Nephron progenitor cell (in vitro differentiated cells): ENCODE data around the gene CNTN1.

Source experiments
- DNase-seq: peaks from one replicate; pipeline ENCODE4 v3.0.0; 2021
- H3K27ac Mint-ChIP-seq: 2 replicates; pipeline ENCODE4 v1.8.0; 2021; ENCODE audit warnings: mild to moderate bottlenecking, moderate library complexity, mixed read lengths
- H3K27me3 Mint-ChIP-seq: 2 replicates; pipeline ENCODE4 v1.8.0; 2021; ENCODE audit warnings: mild to moderate bottlenecking, low read depth, mixed read lengths; ENCODE audit not compliant: poor library complexity
- H3K36me3 Mint-ChIP-seq: 2 replicates; pipeline ENCODE4 v1.8.0; 2021; ENCODE audit warnings: low read depth, mixed read lengths
- H3K4me1 Mint-ChIP-seq: 2 replicates; pipeline ENCODE4 v1.8.0; 2021; ENCODE audit warnings: mixed read lengths
- H3K4me3 Mint-ChIP-seq: 2 replicates; pipeline ENCODE4 v1.8.0; 2021; ENCODE audit warnings: mild to moderate bottlenecking, moderate library complexity, mixed read lengths
- H3K9me3 Mint-ChIP-seq: 2 replicates; pipeline ENCODE4 v1.8.0; 2021; ENCODE audit warnings: mild to moderate bottlenecking, moderate library complexity, mixed read lengths
- TF ChIP-seq, protein P1 (sequence below): fragments of 200-600 bp; sonication (generic); IDR thresholded peaks from 2 replicates; pipeline ENCODE4 v1.5.0; 2021; ENCODE audit warnings: antibody characterized with exemption

The CNTN1 gene

DNA sequence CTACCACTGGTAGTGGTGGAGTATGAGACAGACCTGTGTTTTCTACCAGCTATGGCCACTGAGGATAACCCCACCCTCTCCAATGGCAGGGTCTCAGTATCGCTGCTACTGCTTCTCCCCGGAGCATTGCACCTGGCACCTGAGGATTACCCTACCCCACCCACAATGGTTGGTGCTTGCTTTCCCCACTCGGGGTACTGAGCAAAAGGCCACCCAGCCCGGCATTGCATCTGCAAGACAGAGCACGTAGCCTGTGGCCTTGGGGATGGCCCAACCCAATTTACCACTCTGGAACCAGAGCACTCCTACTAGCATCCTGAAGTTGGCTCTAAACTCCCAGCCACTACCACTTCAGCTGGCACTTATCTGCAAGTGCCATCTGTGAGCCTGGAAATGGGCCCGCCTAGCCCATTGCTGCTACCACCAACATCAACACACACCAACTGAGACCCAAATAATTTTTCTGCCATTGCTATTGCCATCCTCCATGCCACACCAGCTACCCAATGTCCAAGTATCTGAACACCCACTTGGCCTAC lies 145.7 kb downstream of the CNTN1 start:
- no peak overlapping the region for H3K27ac Mint-ChIP-seq
- TF ChIP-seq, protein P1, sequence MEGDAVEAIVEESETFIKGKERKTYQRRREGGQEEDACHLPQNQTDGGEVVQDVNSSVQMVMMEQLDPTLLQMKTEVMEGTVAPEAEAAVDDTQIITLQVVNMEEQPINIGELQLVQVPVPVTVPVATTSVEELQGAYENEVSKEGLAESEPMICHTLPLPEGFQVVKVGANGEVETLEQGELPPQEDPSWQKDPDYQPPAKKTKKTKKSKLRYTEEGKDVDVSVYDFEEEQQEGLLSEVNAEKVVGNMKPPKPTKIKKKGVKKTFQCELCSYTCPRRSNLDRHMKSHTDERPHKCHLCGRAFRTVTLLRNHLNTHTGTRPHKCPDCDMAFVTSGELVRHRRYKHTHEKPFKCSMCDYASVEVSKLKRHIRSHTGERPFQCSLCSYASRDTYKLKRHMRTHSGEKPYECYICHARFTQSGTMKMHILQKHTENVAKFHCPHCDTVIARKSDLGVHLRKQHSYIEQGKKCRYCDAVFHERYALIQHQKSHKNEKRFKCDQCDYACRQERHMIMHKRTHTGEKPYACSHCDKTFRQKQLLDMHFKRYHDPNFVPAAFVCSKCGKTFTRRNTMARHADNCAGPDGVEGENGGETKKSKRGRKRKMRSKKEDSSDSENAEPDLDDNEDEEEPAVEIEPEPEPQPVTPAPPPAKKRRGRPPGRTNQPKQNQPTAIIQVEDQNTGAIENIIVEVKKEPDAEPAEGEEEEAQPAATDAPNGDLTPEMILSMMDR: no peak
- H3K4me3 Mint-ChIP-seq: no peak overlapping the region
- peaks cover under 1% of the 10 kb centered on the region for H3K27me3 Mint-ChIP-seq
- H3K4me1 Mint-ChIP-seq: no peaks in the 10 kb centered on the region
- H3K36me3 Mint-ChIP-seq: no peaks in the 10 kb centered on the region
- no peak for DNase-seq
- peaks cover 5% of the 10 kb centered on the region for H3K9me3 Mint-ChIP-seq

DNA sequence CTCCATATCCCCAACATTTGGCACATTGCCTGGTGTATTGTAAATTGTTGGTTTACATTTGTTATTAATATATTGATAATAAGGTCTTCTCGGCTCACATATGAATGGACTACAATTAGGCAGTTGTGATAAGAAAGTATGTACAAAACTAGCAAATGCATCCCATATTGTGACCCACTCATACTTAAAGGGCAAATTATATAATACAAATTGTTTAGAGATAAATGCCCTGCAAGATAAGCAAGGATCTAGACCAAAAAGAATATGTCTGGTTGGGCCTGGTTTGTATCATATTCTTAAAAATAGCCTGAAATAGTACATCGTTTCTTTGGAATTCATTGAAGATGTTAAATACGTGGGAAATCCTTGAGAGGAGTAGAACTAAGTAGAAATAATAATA lies 151.3 kb downstream of the CNTN1 start:
- H3K9me3 Mint-ChIP-seq: peaks cover 14% of the 10 kb centered on the region

DNA sequence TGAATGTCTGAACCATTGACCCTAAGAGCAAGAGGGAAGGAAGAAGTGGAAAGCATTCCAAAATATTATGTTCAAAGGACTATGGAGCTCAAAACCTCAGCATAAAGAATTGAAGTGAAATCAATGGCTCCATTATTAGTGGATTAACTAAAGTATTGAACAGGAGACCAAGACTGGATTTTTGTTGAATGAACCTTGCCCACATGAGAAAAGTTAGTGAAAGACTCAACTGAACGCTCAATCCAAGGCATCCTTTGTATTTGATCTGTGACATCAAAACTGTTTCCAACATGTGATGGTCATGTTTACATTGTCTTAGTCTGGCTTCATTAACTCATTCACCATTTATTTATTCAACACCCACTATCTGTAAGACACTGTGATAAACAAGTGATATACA lies 161.0 kb downstream of the CNTN1 start:
- DNase-seq: no peak
- no peaks in the 10 kb centered on the region for H3K4me1 Mint-ChIP-seq
- H3K9me3 Mint-ChIP-seq: no peaks in the 10 kb centered on the region
- no peaks in the 10 kb centered on the region for H3K36me3 Mint-ChIP-seq
- no peak overlapping the region for H3K4me3 Mint-ChIP-seq
- no peaks in the 10 kb centered on the region for H3K27me3 Mint-ChIP-seq
- H3K27ac Mint-ChIP-seq: no peak overlapping the region
- TF ChIP-seq, protein P1: no peak

More for the DNA sequence above, 151.3 kb downstream of the CNTN1 start:
- Mint-ChIP-seq H3K27me3 (no peaks in the 10 kb centered on the region), H3K4me3 (no peak overlapping the region), H3K27ac (no peak overlapping the region), H3K4me1 (no peaks in the 10 kb centered on the region), H3K36me3 (no peaks in the 10 kb centered on the region)
- no peak for DNase-seq
- TF ChIP-seq, protein P1: no peak

DNA sequence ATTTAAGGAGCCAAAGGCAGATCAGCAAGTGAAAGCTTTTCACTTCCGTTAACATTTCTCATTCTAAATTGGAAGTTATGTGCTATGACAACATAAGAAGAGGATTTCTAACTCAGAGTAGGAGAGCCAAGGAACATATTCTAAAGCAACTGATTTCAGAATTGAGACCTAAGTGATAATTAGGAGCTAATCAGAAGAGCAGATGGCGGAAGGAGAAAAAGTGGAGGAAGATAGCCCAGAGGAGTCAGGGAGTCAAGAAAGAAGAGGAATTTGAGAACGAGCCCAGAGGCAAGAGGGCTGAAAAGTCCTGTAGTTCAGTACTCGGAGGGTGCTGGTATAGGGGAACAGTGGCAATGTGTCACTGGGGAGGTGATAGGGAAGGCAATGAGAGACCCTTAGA lies 162.4 kb downstream of the CNTN1 start:
- Mint-ChIP-seq H3K27ac (no peak overlapping the region), H3K4me3 (no peak overlapping the region), H3K4me1 (no peaks in the 10 kb centered on the region), H3K9me3 (no peaks in the 10 kb centered on the region), H3K36me3 (no peaks in the 10 kb centered on the region), H3K27me3 (no peaks in the 10 kb centered on the region)
- no peak for DNase-seq
- TF ChIP-seq, protein P1: no peak

DNA sequence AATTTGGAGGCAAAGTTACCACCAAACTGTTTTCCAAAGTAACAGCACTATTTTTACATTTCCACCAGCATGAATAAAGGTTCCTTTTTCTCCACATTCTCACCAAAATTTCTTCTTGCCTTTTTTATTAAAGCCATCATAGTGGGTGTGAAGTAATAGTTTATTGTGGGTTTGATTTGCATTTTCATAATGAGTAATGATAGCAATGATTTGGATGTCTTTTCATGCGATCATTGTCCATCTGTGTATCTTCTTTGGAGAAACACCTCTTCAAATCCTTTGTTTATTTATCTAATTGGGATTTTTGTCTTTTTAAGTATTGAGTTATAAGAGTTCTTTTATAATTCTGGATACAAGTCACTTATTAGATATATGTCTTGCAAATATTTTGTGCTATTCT lies 172.7 kb downstream of the CNTN1 start:
- TF ChIP-seq, protein P1: no peak
- peaks cover 6% of the 10 kb centered on the region for H3K27me3 Mint-ChIP-seq
- H3K4me3 Mint-ChIP-seq: no peak overlapping the region
- no peaks in the 10 kb centered on the region for H3K9me3 Mint-ChIP-seq
- no peak for DNase-seq
- H3K4me1 Mint-ChIP-seq: no peaks in the 10 kb centered on the region
- H3K36me3 Mint-ChIP-seq: no peaks in the 10 kb centered on the region
- no peak overlapping the region for H3K27ac Mint-ChIP-seq

DNA sequence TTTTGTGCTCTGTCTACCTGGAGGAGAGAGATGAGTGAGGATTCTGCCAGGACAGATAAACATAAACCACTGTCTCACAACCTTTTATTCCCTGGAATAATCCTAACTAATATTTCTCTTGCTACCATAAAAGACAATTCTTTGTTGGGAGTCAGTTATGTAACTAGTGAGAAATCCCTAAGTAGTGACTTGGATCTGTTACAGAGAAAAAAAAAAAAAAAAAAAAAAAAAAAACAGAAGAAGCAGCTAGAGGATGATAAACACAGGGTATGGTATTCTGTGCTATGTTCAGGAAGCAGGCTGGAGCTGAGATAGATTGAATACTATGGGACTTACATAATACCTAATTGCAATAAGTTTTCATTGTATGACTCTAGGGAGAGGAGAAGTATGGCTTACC lies 178.7 kb downstream of the CNTN1 start:
- Mint-ChIP-seq H3K27ac (no peak overlapping the region), H3K9me3 (no peaks in the 10 kb centered on the region), H3K36me3 (no peaks in the 10 kb centered on the region), H3K4me1 (no peaks in the 10 kb centered on the region), H3K27me3 (no peaks in the 10 kb centered on the region), H3K4me3 (no peak overlapping the region)
- no peak for DNase-seq
- TF ChIP-seq, protein P1: no peak
